Activated CD8-positive, alpha-beta T cell treated with anti-CD3 and anti-CD28 coated beads for 36 hours (primary cell): Measurements from ENCODE around the gene PTEN. TPM values are rescaled to one million over a fixed set of nuclear protein-coding genes. Genes with fewer than 3 reads are reported as not detected.

Source experiments
- ATAC-seq: fragments of 200-7000 bp; cut with Tn5 transposase; one replicate; pipeline ENCODE4 v1.10.0; 2021; ENCODE audit warnings: mild to moderate bottlenecking, moderate library complexity
- CTCF ChIA-PET: fragments of 350-600 bp; sonication (Branson Sonifier 250); formaldehyde crosslinking; loops from one replicate; lab custom pipeline; 2021; ENCODE audit warnings: antibody characterized with exemption; lab: Charles Lee
- POLR2A ChIA-PET: fragments of 350-600 bp; sonication (Branson Sonifier 250); formaldehyde crosslinking; loops from one replicate; lab custom pipeline; 2021; ENCODE audit warnings: antibody characterized with exemption; lab: Charles Lee
- DNase-seq: peaks from one replicate; pipeline ENCODE4 v3.0.0-alpha.2; 2020
- H3K27ac Mint-ChIP-seq: one replicate; pipeline ENCODE4 v1.8.0; 2021; ENCODE audit warnings: mild to moderate bottlenecking, mixed read lengths
- H3K27me3 Mint-ChIP-seq: one replicate; pipeline ENCODE4 v1.8.0; 2021; ENCODE audit warnings: mixed read lengths
- H3K36me3 Mint-ChIP-seq: one replicate; pipeline ENCODE4 v1.8.0; 2021; ENCODE audit warnings: low read depth, mixed read lengths
- H3K4me1 Mint-ChIP-seq: one replicate; pipeline ENCODE4 v1.8.0; 2021; ENCODE audit warnings: low read depth, mixed read lengths
- H3K4me3 Mint-ChIP-seq: one replicate; pipeline ENCODE4 v1.8.0; 2021; ENCODE audit warnings: mild to moderate bottlenecking, moderate library complexity, mixed read lengths
- H3K9me3 Mint-ChIP-seq: one replicate; pipeline ENCODE4 v1.8.0; 2021; ENCODE audit warnings: mixed read lengths
- CTCF ChIP-seq: fragments of 200-600 bp; IDR thresholded peaks from one replicate; pipeline ENCODE4 v1.8.0; 2022; ENCODE audit warnings: antibody characterized with exemption, mild to moderate bottlenecking
- intact Hi-C: fragments of 100-400 bp; cut with micrococcal nuclease; formaldehyde crosslinking; loops from one replicate; pipeline ENCODE4 v1.10.0; 2022
- total RNA-seq, 2 experiments: library from RNA; stranded (reverse); gene quantifications; one replicate each; pipeline ENCODE4 v1.2.3, GENCODE V29; 2021

The PTEN gene
- total RNA-seq, 2 experiments from 2014 or later, result 48.9 to 51.8 TPM

- H3K27me3 Mint-ChIP-seq, result no peaks in the 10 kb centered on the region
- peaks cover 70% of the 10 kb centered on the region for H3K4me1 Mint-ChIP-seq
- ChIA-PET CTCF (no interaction called here), POLR2A (interaction anchor here (0.6 kb wide), 1 partner anchor 162 kb away, joined by 3 read pairs; no protein-coding TSS in a partner anchor)
- H3K27ac Mint-ChIP-seq, result peak overlapping the region; percentile 49
- no peaks in the 10 kb centered on the region for H3K9me3 Mint-ChIP-seq
- intact Hi-C loops, result no loop called here
- no peak for DNase-seq
- H3K36me3 Mint-ChIP-seq, result peaks cover 35% of the 10 kb centered on the region
- no peak overlapping the region for H3K4me3 Mint-ChIP-seq
- ATAC-seq, result peak; percentile 53
- TF ChIP-seq CTCF, result no peak
Measured at GRCh38 chr10:87928996-87929395, 65.6 kb downstream of the PTEN start.

DNA sequence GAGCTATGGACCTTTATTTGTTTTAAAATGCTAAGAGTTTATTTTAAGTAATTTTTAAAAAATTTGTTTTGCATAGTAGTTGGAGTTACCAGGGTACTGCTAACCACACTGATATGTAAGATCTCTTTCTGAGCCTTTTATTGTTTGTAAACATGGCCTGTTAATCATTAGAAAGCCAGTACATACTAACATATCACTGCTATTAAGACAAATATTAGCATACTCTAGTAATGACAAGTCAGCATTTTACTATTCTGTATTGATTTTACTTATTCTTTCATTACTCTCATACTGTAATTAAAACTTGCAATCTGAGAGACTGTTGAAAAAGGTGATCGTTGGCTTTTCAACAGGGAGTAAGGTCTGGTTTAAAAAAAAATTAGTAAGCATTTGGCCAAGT, 66.7 kb downstream of the PTEN start:
- ATAC-seq, result no peak
- no peak for TF ChIP-seq CTCF
- Mint-ChIP-seq H3K27ac (no peak overlapping the region), H3K36me3 (peaks cover 34% of the 10 kb centered on the region), H3K27me3 (no peaks in the 10 kb centered on the region), H3K4me3 (no peak overlapping the region), H3K4me1 (peaks cover 59% of the 10 kb centered on the region), H3K9me3 (no peaks in the 10 kb centered on the region)
- intact Hi-C loops, result no loop called here
- DNase-seq, result no peak
- POLR2A ChIA-PET, result no interaction called here
- CTCF ChIA-PET, result no interaction called here

GRCh38 chr10:87930934-87931835, 67.8 kb downstream of the PTEN start:
- ATAC-seq, result peak; percentile 45
- intact Hi-C loops, result no loop called here
- Mint-ChIP-seq H3K27me3 (no peaks in the 10 kb centered on the region), H3K36me3 (peaks cover 35% of the 10 kb centered on the region), H3K27ac (no peak overlapping the region), H3K9me3 (no peaks in the 10 kb centered on the region), H3K4me3 (no peak overlapping the region), H3K4me1 (peaks cover 54% of the 10 kb centered on the region)
- DNase-seq, result no peak
- ChIA-PET POLR2A (no interaction called here), CTCF (interaction anchor here (0.6 kb wide), 1 partner anchor 165 kb away, joined by 3 read pairs; no protein-coding TSS in a partner anchor)
- TF ChIP-seq CTCF, result no peak

DNA sequence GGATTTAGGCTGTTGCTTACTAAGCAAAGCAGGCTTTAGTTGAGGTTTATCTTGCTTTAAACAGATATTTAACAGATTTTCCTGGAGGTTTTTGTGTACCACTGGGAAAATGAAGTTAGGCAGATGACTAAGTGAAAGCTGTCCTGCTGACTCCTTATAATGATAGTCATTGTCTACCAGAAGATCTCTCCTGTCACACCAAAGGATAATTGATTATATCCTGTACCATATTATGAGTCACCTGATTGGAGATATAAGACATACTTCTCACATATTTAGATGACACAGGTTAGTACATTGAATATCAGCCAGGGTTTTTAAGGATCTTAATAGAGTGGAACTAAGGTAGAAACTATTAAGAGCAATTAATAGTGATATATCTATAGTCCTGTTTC, 68.4 kb downstream of the PTEN start:
- no peak overlapping the region for H3K4me3 Mint-ChIP-seq
- H3K27ac Mint-ChIP-seq, result no peak overlapping the region
- no peaks in the 10 kb centered on the region for H3K27me3 Mint-ChIP-seq
- CTCF ChIA-PET, result no interaction called here
- H3K9me3 Mint-ChIP-seq, result no peaks in the 10 kb centered on the region
- POLR2A ChIA-PET, result no interaction called here
- peaks cover 47% of the 10 kb centered on the region for H3K4me1 Mint-ChIP-seq
- TF ChIP-seq CTCF, result no peak
- DNase-seq, result no peak
- no peak for ATAC-seq
- intact Hi-C loops, result no loop called here
- H3K36me3 Mint-ChIP-seq, result peaks cover 34% of the 10 kb centered on the region
